Thyroid gland (tissue), 4 donors: ENCODE data around the gene TNFSF12.
A peak's percentile ranks its signal among the peaks of the same experiment; 100 is the strongest.

Source experiments
- CTCF ChIP-seq, 6 experiments: fragments of 200-600 bp in 3 of 6; fragments of 450-650 bp in 3 of 6; sonication (generic) in 3 of 6; IDR thresholded peaks; one replicate each; pipeline ENCODE4 v1.5.1; 2016 to 2019; ENCODE audit warnings: antibody characterized with exemption in 6 of 6, mild to moderate bottlenecking in 2 of 6, inconsistent platforms in 1 of 6, moderate library complexity in 1 of 6
- POLR2A ChIP-seq, 2 donors: fragments of 450-650 bp; IDR thresholded peaks; one replicate each; pipeline ENCODE4 v1.6.1; 2017; ENCODE audit warnings: antibody characterized with exemption in 2 of 2, mild to moderate bottlenecking in 2 of 2, moderate library complexity in 1 of 2

GRCh38 chr17:7583253-7584109 lies 34.6 kb downstream of the TNFSF12 start, which contains the start of gene MPDU1:
- TF ChIP-seq CTCF (IDR thresholded peaks at IDR 0.05) (no peak), POLR2A (IDR thresholded peaks at IDR 0.05) (peak; percentile 5 to 71)
